Body of pancreas (tissue), 4 donors: ENCODE data around the gene DNASE1. TPM values are rescaled to one million over a fixed set of nuclear protein-coding genes. Genes with fewer than 3 reads are reported as not detected.

Experiments used
- ATAC-seq: fragments of 150-250 bp; one replicate; pipeline ENCODE4 v1.9.1; 2016
- DNase-seq, 4 donors: peaks; one replicate each; pipeline ENCODE4 v3.0.0-alpha.2; 2019
- H3K27ac ChIP-seq, 4 donors: fragments of 200-600 bp; sonication (generic); 1 replicate in 3 of 4; 2 replicates in 1 of 4; pipeline versions ENCODE4 v1.5.1 to v1.6.1; 2016 to 2019; ENCODE audit warnings: mild to moderate bottlenecking in 1 of 4, mixed read lengths in 1 of 4, moderate library complexity in 1 of 4
- H3K27me3 ChIP-seq, 2 donors: fragments of 200-600 bp; sonication (generic); one replicate each; pipeline ENCODE4 v1.6.0; 2016; ENCODE audit warnings: mild to moderate bottlenecking in 1 of 2
- H3K36me3 ChIP-seq, 2 donors: fragments of 200-600 bp; sonication (generic); replicated peaks in 1 of 2; 2 replicates each; pipeline ENCODE4 v1.5.1; 2016; ENCODE audit warnings: low read depth in 2 of 2; ENCODE audit not compliant: insufficient read depth in 1 of 2
- H3K4me1 ChIP-seq: fragments of 200-600 bp; sonication (generic); one replicate; pipeline ENCODE4 v1.6.0; 2016
- H3K4me3 ChIP-seq, 2 donors: fragments of 200-600 bp; sonication (generic); 1 replicate in 1 of 2; 2 replicates in 1 of 2; pipeline ENCODE4 v1.5.1; 2016 to 2019
- H3K9me3 ChIP-seq, 3 donors: fragments of 200-600 bp; sonication (generic); 1 replicate in 2 of 3; 2 replicates in 1 of 3; pipeline ENCODE4 v1.5.1; 2016
- CTCF ChIP-seq, 7 experiments: fragments of 450-650 bp in 4 of 7; fragments of 200-600 bp in 3 of 7; sonication (generic) in 3 of 7; IDR thresholded peaks; one replicate each; pipeline ENCODE4 v1.5.1; 2016 to 2019; ENCODE audit warnings: antibody characterized with exemption in 7 of 7
- POLR2A ChIP-seq, 3 donors: fragments of 450-650 bp; IDR thresholded peaks; one replicate each; pipeline ENCODE4 v1.6.1; 2016; ENCODE audit warnings: antibody characterized with exemption in 3 of 3, mild to moderate bottlenecking in 2 of 3
- whole genome bisulfite sequencing, 2 donors: methylation state at CpG; one replicate each; pipeline ENCODE4 v1.1.5; 2017; 5-methylcytosine and 5-hydroxymethylcytosine counted together
- intact Hi-C: fragments of 100-400 bp; cut with DNase I; formaldehyde crosslinking; loops from one replicate; pipeline ENCODE4 v1.15.1; 2023
- total RNA-seq, 2 donors: library from RNA; depleted of rRNA; stranded (reverse); fragments of >200 nt; gene quantifications; one replicate each; pipeline ENCODE4 v1.1.0, GENCODE V29; 2016

DNASE1 gene
- total RNA-seq, 2 donors from 2014 or later, result 25.9 to 52.7 TPM

- Histone ChIP-seq H3K27ac (no peak overlapping the region), H3K4me1 (no peaks in the 10 kb centered on the region), H3K36me3 (no peaks in the 10 kb centered on the region), H3K4me3 (no peak overlapping the region), H3K27me3 (no peaks in the 10 kb centered on the region), H3K9me3 (no peaks in the 10 kb centered on the region)
- intact Hi-C loops, result no loop called here
- TF ChIP-seq POLR2A (IDR thresholded peaks at IDR 0.05) (no peak), CTCF (IDR thresholded peaks at IDR 0.05) (no peak)
- WGBS, 2 donors, result 85 to 94% methylated on average over 4 of the region's 4 CpGs
- no peak for ATAC-seq
- no peak for DNase-seq
These were observed 28.4 kb upstream of the DNASE1 start for GRCh38 chr16:3625911-3626732.

GRCh38 chr16:3637371-3637923 lies 17.0 kb upstream of the DNASE1 start:
- no peak overlapping the region for H3K4me3 ChIP-seq
- DNase-seq (no peak), ATAC-seq (no peak)
- 60 to 90% methylated on average over 3 of the region's 3 CpGs for WGBS, 2 donors
- H3K4me1 ChIP-seq, result peaks cover 8% of the 10 kb centered on the region
- no peaks in the 10 kb centered on the region for H3K36me3 ChIP-seq
- no peaks in the 10 kb centered on the region for H3K27me3 ChIP-seq
- H3K9me3 ChIP-seq, result no peaks in the 10 kb centered on the region
- intact Hi-C loops, result no loop called here
- H3K27ac ChIP-seq, result no peak overlapping the region
- TF ChIP-seq POLR2A (IDR thresholded peaks at IDR 0.05), result no peak
- no peak for TF ChIP-seq CTCF (IDR thresholded peaks at IDR 0.05)

- Histone ChIP-seq H3K4me3 (no peak overlapping the region), H3K4me1 (peaks cover 8% of the 10 kb centered on the region), H3K36me3 (no peaks in the 10 kb centered on the region), H3K27me3 (no peaks in the 10 kb centered on the region), H3K9me3 (no peaks in the 10 kb centered on the region), H3K27ac (no peak overlapping the region)
- ATAC-seq (no peak), DNase-seq (no peak)
- TF ChIP-seq POLR2A (IDR thresholded peaks at IDR 0.05) (no peak), CTCF (IDR thresholded peaks at IDR 0.05) (no peak)
- WGBS, 2 donors, result 83 to 86% methylated on average over 13 of the region's 13 CpGs
- intact Hi-C loops, result no loop called here
These were observed 15.4 kb upstream of the DNASE1 start for GRCh38 chr16:3638916-3639644.

GRCh38 chr16:3640207-3640606 lies 14.3 kb upstream of the DNASE1 start:
- intact Hi-C loops, result no loop called here

More at GRCh38 chr16:3640207-3640606, 14.3 kb upstream of the DNASE1 start:
- no peak for ATAC-seq
- TF ChIP-seq POLR2A (IDR thresholded peaks at IDR 0.05), result no peak
- TF ChIP-seq CTCF (IDR thresholded peaks at IDR 0.05), result no peak
- Histone ChIP-seq H3K36me3 (no peaks in the 10 kb centered on the region), H3K9me3 (no peaks in the 10 kb centered on the region), H3K27me3 (no peaks in the 10 kb centered on the region), H3K27ac (no peak overlapping the region), H3K4me3 (no peak overlapping the region), H3K4me1 (peaks cover 8% of the 10 kb centered on the region)
- DNase-seq, result no peak
- WGBS, 2 donors, result 92 to 96% methylated on average over 3 of the region's 3 CpGs
